Lower leg skin (tissue), 3 donors: Measurements from ENCODE around the gene FBXL19.

Source experiments
- CTCF ChIP-seq, 3 donors: fragments of 450-650 bp; IDR thresholded peaks; one replicate each; pipeline ENCODE4 v1.5.1; 2016; ENCODE audit warnings: antibody characterized with exemption in 3 of 3, mild to moderate bottlenecking in 3 of 3, moderate library complexity in 2 of 3
- POLR2A ChIP-seq, 2 donors: fragments of 450-650 bp; IDR thresholded peaks; one replicate each; pipeline ENCODE4 v1.6.1; 2016 to 2017; ENCODE audit warnings: antibody characterized with exemption in 2 of 2, mild to moderate bottlenecking in 1 of 2, moderate library complexity in 1 of 2

DNA sequence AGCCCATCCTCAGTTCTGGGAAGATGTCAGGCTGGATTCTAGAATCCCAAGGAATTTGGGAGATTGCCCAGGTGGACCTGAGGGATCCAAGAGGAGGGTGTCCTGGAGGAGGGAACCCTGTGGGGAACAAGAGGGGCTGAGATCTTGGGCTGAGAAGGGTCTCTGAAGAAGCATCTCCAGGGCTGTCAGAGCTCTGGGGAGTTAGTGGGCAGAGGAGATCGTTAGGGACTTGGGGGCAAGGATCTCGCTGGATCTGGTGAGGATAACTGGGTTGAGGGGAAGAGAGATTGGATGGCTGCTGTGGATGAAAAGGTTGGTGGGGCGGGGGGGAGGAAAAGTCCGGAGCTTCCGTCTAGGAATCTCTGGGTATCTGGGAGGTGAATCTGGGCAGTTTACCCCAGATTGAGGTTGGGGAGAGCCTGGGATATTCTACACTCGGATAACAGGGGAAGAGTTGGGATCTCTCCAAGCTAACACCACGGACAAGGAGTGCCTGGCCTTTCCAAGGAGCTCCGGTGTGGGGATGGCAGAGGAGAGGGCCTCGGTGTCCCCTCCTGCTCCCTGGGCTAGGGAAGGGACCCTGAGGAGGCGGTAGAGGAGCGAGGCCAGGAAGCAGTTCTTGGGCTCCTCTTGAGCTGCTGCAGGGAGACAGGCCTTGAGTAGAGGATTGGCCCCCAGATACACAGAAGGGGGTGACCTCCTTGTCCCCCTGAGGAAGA is 1.7 kb downstream of the FBXL19 start:
- TF ChIP-seq CTCF (IDR thresholded peaks at IDR 0.05) (no peak), POLR2A (IDR thresholded peaks at IDR 0.05) (no peak)
